RWPE2 (cell line): Measurements from ENCODE around the gene TMEM174.

Source experiments
- ATAC-seq: fragments of 200-7000 bp; cut with Tn5 transposase; 3 replicates; pipeline ENCODE4 v1.9.1; 2021; ENCODE audit warnings: low read depth
- DNase-seq: peaks from one replicate; pipeline ENCODE4 v3.0.0-alpha.2; 2020; ENCODE audit warnings: low spot score
- H3K27ac ChIP-seq: fragments of 450-650 bp; 2 replicates; pipeline ENCODE4 v1.5.1; 2017; ENCODE audit warnings: mild to moderate bottlenecking; ENCODE audit not compliant: poor library complexity, severe bottlenecking
- H3K27me3 ChIP-seq: fragments of 250-450 bp; sonication (Bioruptor Pico); 2 replicates; pipeline ENCODE4 v1.5.1; 2021; ENCODE audit warnings: mild to moderate bottlenecking, moderate library complexity; ENCODE audit not compliant: insufficient read depth, poor library complexity, severe bottlenecking
- H3K36me3 ChIP-seq: fragments of 250-450 bp; sonication (Bioruptor Pico); 2 replicates; pipeline ENCODE4 v1.5.1; 2020; ENCODE audit warnings: low read depth, mild to moderate bottlenecking, moderate library complexity
- H3K4me1 ChIP-seq: fragments of 250-450 bp; sonication (Bioruptor Pico); 2 replicates; pipeline ENCODE4 v1.5.1; 2021; ENCODE audit warnings: mild to moderate bottlenecking, moderate library complexity; ENCODE audit not compliant: insufficient read depth, poor library complexity, severe bottlenecking
- H3K4me3 ChIP-seq: fragments of 250-450 bp; sonication (Bioruptor Pico); 2 replicates; pipeline ENCODE4 v1.5.1; 2021; ENCODE audit warnings: mild to moderate bottlenecking, moderate library complexity; ENCODE audit not compliant: severe bottlenecking
- H3K9me3 ChIP-seq: fragments of 250-450 bp; sonication (Bioruptor Pico); 2 replicates; pipeline ENCODE4 v1.5.1; 2021; ENCODE audit warnings: mild to moderate bottlenecking, moderate library complexity; ENCODE audit not compliant: severe bottlenecking
- CTCF ChIP-seq: fragments of 450-650 bp; IDR thresholded peaks from one replicate; pipeline ENCODE4 v1.5.1; 2017; ENCODE audit warnings: mild to moderate bottlenecking, moderate library complexity; ENCODE audit not compliant: poor library complexity, severe bottlenecking

Gene TMEM174

DNA sequence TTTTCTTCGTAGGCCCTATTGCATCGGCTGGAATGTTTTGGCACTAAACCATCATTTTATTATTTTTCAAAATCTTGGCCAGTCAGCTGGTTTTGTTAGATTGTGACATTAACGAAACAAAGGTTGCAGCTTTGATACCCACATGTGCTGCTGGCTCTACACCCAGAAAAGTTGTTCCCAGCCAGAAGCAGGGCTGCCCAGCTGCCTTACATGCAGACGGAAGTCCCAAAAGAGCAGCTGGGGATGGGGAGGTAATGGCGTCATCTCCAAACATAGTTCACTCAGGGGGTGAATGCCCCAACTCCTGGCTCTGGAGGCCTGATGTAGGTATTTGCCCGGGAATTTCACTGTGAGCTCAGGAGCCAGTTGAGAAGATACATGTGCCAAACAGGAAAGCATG, 29.3 kb upstream of the TMEM174 start:
- no peaks in the 10 kb centered on the region for H3K4me1 ChIP-seq
- no peak overlapping the region for H3K4me3 ChIP-seq
- no peaks in the 10 kb centered on the region for H3K9me3 ChIP-seq
- ATAC-seq (no peak), DNase-seq (no peak)
- no peak for TF ChIP-seq CTCF
- H3K27me3 ChIP-seq = no peaks in the 10 kb centered on the region
- no peak overlapping the region for H3K27ac ChIP-seq
- no peaks in the 10 kb centered on the region for H3K36me3 ChIP-seq

DNA sequence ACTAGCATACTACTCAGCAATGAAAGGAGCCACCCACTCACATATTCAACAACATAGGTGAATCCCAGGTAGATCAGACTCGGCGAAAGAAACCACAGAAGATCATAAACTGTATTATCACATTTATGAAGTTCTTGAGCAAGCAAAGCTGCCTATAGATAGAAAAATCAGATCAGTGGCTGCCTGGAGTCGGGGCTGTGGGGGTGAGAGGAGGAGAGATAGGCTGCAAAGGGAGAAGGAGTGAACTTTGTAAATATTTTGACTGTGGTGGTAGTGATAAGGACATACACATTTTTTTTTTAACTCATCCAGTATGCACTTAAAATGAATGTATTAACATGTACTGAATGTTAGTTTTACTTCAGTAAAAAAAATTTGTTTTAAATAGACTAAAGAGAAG, 23.5 kb upstream of the TMEM174 start:
- no peaks in the 10 kb centered on the region for H3K4me1 ChIP-seq
- DNase-seq (no peak), ATAC-seq (no peak)
- TF ChIP-seq CTCF = no peak
- no peaks in the 10 kb centered on the region for H3K36me3 ChIP-seq
- H3K27me3 ChIP-seq = no peaks in the 10 kb centered on the region
- H3K27ac ChIP-seq = no peak overlapping the region
- H3K4me3 ChIP-seq = no peak overlapping the region
- no peaks in the 10 kb centered on the region for H3K9me3 ChIP-seq

DNA sequence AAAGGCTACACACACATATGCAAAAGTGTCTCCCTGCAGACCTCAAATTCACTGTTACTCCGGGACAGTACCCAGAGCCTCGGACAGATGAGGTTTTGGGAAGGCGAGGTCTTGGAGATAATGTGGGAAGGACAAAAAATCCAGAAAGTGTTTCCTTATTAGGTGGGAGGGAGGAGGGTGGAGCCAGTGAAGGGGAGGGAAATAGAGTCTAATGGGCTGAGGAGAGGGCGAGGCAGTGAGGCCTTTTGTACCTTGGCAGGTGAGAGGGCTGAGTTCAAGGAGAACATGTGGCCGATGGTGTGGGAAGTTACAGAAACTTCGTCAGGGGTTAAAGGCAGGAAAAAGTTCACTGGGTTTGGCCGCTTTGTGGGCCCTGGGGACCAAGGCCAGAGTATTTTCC, 22.1 kb upstream of the TMEM174 start:
- H3K4me3 ChIP-seq = no peak overlapping the region
- DNase-seq (no peak), ATAC-seq (no peak)
- no peaks in the 10 kb centered on the region for H3K27me3 ChIP-seq
- no peak for TF ChIP-seq CTCF
- no peak overlapping the region for H3K27ac ChIP-seq
- H3K36me3 ChIP-seq = no peaks in the 10 kb centered on the region
- no peaks in the 10 kb centered on the region for H3K9me3 ChIP-seq
- H3K4me1 ChIP-seq = no peaks in the 10 kb centered on the region

DNA sequence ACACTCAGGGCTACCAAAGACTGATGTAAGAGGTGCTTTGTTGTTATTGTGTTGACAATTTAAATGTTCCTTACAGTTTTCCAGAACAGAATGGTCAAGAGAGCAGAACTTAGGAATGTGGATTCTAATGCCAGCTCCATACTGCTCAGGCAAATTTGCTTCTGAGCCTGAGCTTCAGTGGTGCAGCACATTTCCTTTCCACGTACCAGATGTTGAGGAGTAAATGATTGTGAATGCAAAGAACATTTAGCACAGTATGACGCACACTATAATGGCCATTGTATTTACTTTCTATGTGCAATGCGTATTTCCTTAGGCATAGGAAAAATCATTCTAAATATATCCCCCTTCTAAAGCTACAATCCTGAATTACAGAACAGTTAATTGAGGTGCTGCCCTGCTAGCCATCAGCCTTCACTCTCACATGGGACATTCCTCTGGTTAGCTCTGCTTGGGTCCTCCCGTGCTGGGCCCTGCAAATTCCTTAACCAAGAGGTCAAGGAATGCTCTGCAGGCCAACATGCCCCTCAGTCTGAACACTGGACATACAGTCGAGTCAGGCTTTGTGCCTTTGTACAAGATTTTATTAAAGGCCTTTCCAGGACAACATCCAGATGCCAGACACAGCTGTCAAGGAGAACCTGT, 21.1 kb upstream of the TMEM174 start:
- ATAC-seq = no peak
- no peaks in the 10 kb centered on the region for H3K4me1 ChIP-seq
- DNase-seq = no peak
- TF ChIP-seq CTCF = no peak
- no peak overlapping the region for H3K27ac ChIP-seq
- H3K4me3 ChIP-seq = no peak overlapping the region
- no peaks in the 10 kb centered on the region for H3K27me3 ChIP-seq
- H3K36me3 ChIP-seq = no peaks in the 10 kb centered on the region
- no peaks in the 10 kb centered on the region for H3K9me3 ChIP-seq

GRCh38 chr5:73152411-73153388, 20.3 kb upstream of the TMEM174 start:
- ATAC-seq = no peak

More at GRCh38 chr5:73152411-73153388, 20.3 kb upstream of the TMEM174 start:
- H3K9me3 ChIP-seq = no peaks in the 10 kb centered on the region
- H3K4me3 ChIP-seq = no peak overlapping the region
- no peaks in the 10 kb centered on the region for H3K36me3 ChIP-seq
- no peak for DNase-seq
- H3K4me1 ChIP-seq = no peaks in the 10 kb centered on the region
- H3K27ac ChIP-seq = no peak overlapping the region
- TF ChIP-seq CTCF = no peak
- no peaks in the 10 kb centered on the region for H3K27me3 ChIP-seq
